ENCODE data around the gene SCO2.
A peak's percentile ranks its signal among the peaks of the same experiment; 100 is the strongest.

SCO2 gene

DNA sequence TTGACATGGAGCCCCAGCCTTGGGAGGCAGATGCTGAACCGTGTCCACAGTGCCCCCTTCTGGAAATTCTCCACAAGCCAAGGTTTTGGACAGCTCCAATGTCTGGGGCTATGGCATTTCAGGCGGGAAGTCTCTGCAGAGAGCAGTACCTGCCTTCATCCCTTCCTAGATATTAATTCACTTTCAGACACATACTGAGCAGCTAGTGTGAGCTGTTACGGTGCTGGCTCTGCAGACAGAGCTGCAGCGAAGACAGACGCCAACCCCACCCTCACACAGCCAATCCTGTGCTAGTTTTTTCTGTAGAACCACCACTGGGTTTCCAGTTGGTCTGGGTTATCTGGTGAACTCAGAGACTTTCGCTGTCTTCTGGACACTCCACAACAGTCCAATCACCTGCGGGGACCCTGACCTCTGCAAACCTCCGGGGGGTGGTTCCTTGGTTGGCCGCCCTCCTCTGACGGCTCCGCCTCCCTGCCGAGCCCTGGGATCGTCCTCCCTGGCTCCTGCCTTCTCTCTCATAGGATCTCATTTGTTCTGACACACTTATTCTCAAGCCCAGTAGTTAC is 27.0 kb downstream of the SCO2 start:
- peak; percentile 80 for DNase-seq (ENCODE audit: low spot score)

- no peak for DNase-seq (ENCODE audit: low spot score)
These were observed 28.3 kb downstream of the SCO2 start for GRCh38 chr22:50497093-50497492.

DNA sequence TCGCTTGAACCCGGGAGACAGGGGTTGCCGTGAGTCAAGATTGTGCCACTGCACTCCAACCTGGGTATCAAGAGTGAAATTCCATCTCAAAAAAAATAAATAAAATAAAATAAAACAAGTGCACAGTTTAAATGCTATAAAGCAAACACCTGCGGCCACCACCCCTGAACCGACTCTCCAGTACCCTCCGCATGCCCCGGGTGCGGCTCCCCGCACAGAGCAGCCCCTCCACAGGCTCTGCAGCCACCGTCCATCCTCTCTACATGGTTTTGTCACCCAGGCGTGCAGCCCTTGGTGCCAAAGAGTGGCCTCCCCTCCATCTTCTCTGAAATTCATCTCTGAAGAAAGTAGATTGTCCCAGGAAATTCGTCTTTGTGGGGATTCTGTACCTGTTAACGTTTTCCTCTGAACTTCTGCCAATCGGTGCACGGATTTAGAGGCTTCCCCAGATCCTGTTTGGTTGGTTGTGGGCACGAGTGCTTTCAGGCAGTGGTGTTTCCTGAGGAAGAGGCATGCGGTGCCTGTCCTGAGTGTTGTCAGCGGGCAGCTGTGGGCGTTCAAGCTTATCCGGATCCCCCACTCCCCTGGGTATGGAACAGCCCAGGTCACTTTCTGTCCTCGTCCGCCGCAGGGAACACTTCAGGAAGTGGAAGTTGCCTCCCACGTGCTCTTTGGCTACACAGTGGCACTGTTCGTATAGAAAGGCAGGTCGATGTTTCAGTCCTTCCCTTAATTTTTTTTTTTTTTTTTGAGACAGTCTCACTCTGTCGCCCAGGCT is 34.7 kb downstream of the SCO2 start:
- no peak for DNase-seq (ENCODE audit: low spot score)

DNA sequence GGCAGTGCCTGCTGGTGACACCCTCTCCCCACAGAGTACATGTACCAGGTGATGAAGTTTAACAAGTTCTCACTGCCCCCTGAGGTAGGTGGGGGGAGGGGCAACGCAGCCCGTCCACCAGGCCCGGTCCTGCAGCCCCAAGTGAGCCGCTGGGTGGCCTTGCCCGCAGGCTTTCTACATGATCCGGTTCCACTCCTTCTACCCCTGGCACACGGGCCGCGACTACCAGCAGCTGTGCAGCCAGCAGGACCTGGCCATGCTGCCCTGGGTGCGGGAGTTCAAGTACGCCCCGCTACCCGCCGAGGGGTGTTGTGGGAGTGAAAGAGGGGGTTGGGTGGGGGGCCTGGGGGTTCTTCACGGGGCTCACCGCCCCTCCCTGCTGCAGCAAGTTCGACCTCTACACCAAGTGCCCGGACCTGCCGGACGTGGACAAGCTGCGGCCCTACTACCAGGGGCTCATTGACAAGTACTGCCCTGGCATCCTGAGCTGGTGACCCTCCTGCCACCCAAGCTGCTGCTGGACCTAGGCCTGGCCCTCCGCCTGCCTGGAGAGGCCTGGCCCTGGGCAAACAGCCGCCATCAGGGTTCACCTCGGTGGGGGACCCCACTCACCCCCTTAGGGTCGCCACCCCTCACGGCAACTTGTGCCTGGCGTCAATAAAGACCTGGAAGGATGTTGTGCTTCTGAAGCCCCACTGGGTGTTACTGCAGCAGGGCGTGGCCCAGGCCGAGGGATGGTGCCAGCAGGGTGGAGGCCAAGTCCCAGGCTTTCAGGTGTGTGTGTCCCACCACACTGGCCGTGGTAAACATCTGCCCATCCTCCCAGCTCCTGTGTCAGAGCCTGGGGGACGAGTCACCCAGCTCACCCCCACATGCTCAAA is 35.8 kb downstream of the SCO2 start:
- no peak for DNase-seq (ENCODE audit: low spot score)

- DNase-seq (ENCODE audit: low spot score), result no peak
These were observed 36.5 kb downstream of the SCO2 start for GRCh38 chr22:50488886-50489285.

DNA sequence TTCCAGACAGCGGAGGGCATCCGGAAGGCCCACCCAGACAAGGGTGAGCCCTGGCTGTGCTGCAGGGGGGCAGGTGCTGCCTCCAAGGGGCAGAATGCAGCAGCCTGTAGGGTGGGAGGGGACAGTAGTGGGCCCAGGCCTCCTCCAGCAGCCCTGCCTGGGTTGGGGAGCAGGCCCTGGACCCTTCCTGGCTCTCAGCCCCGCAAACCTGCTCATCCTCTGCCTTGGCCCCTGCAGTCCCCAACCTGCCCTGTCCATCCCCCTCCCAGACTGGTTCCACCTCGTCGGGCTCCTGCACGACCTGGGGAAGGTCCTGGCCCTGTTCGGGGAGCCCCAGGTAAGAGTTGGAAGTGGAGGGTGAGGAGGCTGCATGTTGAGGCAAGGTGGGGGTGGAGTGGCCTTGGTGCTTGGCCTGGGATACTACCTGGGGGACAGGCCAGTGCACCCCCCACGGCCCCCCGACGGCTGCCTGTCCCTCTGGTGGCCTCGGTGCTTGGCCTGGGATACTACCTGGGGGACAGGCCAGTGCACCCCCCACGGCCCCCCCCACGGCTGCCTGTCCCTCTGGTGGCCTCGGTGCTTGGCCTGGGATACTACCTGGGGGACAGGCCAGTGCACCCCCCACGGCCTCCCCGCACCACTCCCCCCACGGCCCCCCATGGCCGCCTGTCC is 37.3 kb downstream of the SCO2 start:
- no peak for DNase-seq (ENCODE audit: low spot score)

GRCh38 chr22:50487290-50488005 is 38.0 kb downstream of the SCO2 start:
- no peak for DNase-seq (ENCODE audit: low spot score)

GRCh38 chr22:50486561-50487289 is 38.7 kb downstream of the SCO2 start, which contains the start of gene MIOX:
Gene MIOX, plus strand, starts transcription at chr22:50486859. Its CDS starts 39 bp downstream, at chr22:50486898.
- DNase-seq (ENCODE audit: low spot score), result no peak

DNA sequence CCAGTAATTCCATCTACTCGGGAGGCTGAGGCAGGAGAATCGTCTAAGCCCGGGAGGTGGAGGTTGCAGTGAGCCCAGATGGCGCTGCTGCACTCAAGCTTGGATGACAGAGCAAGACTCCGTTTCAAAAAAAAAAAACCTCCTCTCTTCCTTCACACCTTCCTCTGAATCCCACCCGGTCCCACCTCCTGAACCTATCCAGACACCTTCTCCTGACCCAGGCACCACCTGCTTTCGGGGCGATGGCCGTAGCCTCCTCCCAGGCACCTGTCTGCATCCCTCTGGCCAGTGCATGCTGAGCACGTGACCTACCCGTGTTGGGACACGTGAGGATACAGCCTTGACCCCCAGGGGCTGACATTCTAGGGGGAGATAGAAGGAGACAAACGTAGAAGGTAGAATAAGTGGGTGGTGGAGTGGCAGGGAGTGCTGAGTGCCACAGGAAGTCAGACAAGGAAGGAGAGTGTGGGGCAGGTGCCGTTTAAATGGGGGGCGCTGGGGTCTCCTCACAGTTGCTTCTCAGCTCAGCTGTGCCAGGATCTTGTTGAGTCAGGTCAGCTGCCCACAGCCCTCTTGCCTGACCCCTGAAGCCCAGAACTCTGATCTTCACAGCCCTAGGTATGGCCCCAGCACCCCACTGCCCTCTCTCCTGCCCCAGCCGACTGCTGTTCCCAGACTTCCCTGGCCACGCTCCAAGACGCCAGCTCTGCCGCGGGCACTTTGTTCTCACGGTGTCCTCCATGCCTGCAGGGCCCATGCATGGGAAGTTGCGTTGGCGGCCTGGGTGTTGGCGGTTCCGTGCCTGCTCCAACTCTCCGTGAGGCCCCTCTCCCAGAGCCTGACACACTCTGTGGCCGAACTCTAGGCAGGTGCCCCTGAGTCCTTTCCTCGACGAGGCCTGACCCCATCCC is 39.9 kb downstream of the SCO2 start:
- DNase-seq (ENCODE audit: low spot score), result no peak

- DNase-seq (ENCODE audit: low spot score), result no peak
These were observed 41.2 kb downstream of the SCO2 start for GRCh38 chr22:50483977-50484853.

DNA sequence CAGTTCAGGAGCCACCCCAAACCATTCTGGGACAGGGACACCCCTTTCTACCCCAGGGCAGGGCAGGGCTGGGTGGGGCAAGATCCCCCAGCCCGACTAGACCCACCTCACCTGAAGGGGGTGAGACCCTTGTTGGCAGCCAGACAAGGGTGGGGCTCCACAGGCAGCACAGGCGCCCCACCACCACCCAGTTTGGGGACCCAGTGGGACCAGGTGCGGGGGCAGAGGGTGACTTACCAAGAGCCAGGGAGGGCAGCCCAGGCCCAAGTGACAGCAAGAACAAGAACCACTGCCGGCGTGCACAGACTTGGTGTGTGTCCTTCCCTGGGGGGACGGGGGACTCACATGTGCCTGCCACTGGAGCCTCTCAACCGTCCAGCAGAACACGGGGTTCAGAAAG is 41.8 kb downstream of the SCO2 start:
- DNase-seq (ENCODE audit: low spot score), result no peak

- no peak for DNase-seq (ENCODE audit: low spot score)
These were observed 42.3 kb downstream of the SCO2 start for GRCh38 chr22:50483106-50483505.

GRCh38 chr22:50482107-50483074 is 43.0 kb downstream of the SCO2 start:
- DNase-seq (ENCODE audit: low spot score), result no peak

DNA sequence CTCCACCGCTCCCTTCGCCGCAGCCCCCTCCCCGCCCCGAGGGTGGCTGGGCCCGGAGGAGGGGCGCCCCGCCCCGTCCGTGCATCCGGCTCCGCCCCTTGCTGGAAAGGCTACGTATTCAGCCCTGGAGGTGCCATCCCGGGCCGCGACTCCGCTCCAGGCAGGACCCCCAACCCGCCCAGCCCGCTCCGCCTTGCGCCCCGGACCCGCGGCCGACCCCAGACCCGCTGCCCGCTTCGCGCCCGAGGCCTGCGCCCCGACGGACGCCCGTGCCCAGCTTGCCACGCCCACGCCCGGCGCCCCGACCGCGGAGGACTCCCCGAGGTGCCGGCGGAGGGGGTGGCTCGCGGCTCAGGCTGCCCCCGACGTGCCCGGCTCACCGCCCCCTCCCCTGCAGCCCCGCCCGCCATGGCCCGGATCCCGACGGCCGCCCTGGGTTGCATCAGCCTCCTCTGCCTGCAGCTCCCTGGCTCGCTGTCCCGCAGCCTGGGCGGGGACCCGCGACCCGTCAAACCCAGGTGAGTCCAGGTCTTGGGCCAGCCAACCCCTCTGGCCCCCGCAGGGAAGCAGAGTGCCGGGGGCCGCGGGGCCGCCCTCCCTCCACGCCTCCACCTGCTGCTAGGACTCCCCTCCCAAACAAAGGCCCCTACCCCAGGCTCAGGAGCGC is 43.8 kb downstream of the SCO2 start, which contains the start of gene ADM2:
ADM2 (plus strand) TSS at position 104 of the 667 bp plus-strand sequence; CDS start at position 409, 305 bp downstream.
- peak; percentile 60 for DNase-seq (ENCODE audit: low spot score)

GRCh38 chr22:50481045-50481439 is 44.4 kb downstream of the SCO2 start:
- no peak for DNase-seq (ENCODE audit: low spot score)

GRCh38 chr22:50479721-50480120 is 45.7 kb downstream of the SCO2 start:
- DNase-seq (ENCODE audit: low spot score), result no peak

GRCh38 chr22:50477923-50478322 is 47.5 kb downstream of the SCO2 start:
- DNase-seq (ENCODE audit: low spot score), result no peak
